ENCODE results near the gene KHDRBS1.
A peak's percentile ranks its signal among the peaks of the same experiment; 100 is the strongest.
"Not testable (repeated sequence)": the region's sequence is repeated elsewhere in the genome, so short reads cannot be mapped to it uniquely, and the experiment has no call there.

The KHDRBS1 gene

GRCh38 chr1:32065613-32066488 lies 52.2 kb downstream of the KHDRBS1 start:
- not testable (repeated sequence) for H3K9ac ChIP-seq (ENCODE audit: low read length); H3K9me3 ChIP-seq (ENCODE audit: control insufficient read depth, insufficient read depth, low read depth, low read length); H3K4me3 ChIP-seq (ENCODE audit: low read depth, low read length); H3K27ac ChIP-seq (ENCODE audit: low read depth, low read length); H3K27me3 ChIP-seq (ENCODE audit: control insufficient read depth, insufficient read depth, low read length)
- Histone ChIP-seq H3K36me3 (ENCODE audit: control insufficient read depth, insufficient read depth, low read length) (peaks cover 22% of the 10 kb centered on the region), H3K4me1 (ENCODE audit: control insufficient read depth, insufficient read depth, low read length) (peaks cover 34% of the 10 kb centered on the region)

GRCh38 chr1:32066489-32066873 lies 52.8 kb downstream of the KHDRBS1 start:
- Histone ChIP-seq H3K9ac (ENCODE audit: low read length) (no peak overlapping the region), H3K4me3 (ENCODE audit: low read depth, low read length) (no peak overlapping the region), H3K27ac (ENCODE audit: low read depth, low read length) (no peak overlapping the region), H3K4me1 (ENCODE audit: control insufficient read depth, insufficient read depth, low read length) (peaks cover 30% of the 10 kb centered on the region), H3K9me3 (ENCODE audit: control insufficient read depth, insufficient read depth, low read depth, low read length) (no peaks in the 10 kb centered on the region), H3K27me3 (ENCODE audit: control insufficient read depth, insufficient read depth, low read length) (no peaks in the 10 kb centered on the region), H3K36me3 (ENCODE audit: control insufficient read depth, insufficient read depth, low read length) (peaks cover 16% of the 10 kb centered on the region)

DNA sequence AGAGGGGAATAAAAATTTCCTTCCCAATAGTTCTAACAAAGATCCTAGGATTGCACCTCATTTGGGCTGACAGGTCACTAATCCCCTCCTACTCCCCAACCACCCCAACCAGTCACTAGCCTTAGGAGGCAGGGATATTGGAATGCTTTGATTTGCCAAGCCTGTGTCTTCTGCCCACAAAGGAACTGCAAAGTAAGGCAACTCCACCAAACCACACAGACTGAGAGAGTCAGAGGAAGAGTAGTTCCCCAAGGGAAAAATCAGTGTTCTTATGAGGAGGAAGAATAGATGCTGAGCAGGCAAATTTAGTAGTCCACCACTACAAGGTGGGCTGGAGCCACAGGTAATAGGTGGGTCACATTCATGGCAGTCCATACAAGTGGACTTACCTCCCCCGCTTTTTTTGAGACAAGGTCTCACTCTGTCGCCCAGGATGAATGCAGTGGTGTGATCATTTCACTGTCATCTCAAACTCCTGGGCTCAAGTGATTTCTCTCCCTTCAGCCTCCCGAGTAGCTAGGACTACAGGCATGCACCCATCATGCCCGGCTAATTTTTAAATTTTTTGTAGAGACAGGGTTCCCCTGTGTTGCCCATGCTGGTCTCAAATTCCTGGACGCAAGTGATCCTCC lies 55.4 kb downstream of the KHDRBS1 start:
- Histone ChIP-seq H3K4me1 (ENCODE audit: control insufficient read depth, insufficient read depth, low read length) (peaks cover 20% of the 10 kb centered on the region), H3K4me3 (ENCODE audit: low read depth, low read length) (no peak overlapping the region), H3K27me3 (ENCODE audit: control insufficient read depth, insufficient read depth, low read length) (no peaks in the 10 kb centered on the region), H3K9me3 (ENCODE audit: control insufficient read depth, insufficient read depth, low read depth, low read length) (no peaks in the 10 kb centered on the region), H3K27ac (ENCODE audit: low read depth, low read length) (no peak overlapping the region), H3K36me3 (ENCODE audit: control insufficient read depth, insufficient read depth, low read length) (no peaks in the 10 kb centered on the region), H3K9ac (ENCODE audit: low read length) (no peak overlapping the region)

- peaks cover 20% of the 10 kb centered on the region for H3K4me1 ChIP-seq (ENCODE audit: control insufficient read depth, insufficient read depth, low read length)
- H3K9ac ChIP-seq (ENCODE audit: low read length): peak overlapping the region; percentile 92
- no peaks in the 10 kb centered on the region for H3K27me3 ChIP-seq (ENCODE audit: control insufficient read depth, insufficient read depth, low read length)
- H3K36me3 ChIP-seq (ENCODE audit: control insufficient read depth, insufficient read depth, low read length): peaks cover 21% of the 10 kb centered on the region
- peak overlapping the region; percentile 97 for H3K4me3 ChIP-seq (ENCODE audit: low read depth, low read length)
- no peaks in the 10 kb centered on the region for H3K9me3 ChIP-seq (ENCODE audit: control insufficient read depth, insufficient read depth, low read depth, low read length)
- H3K27ac ChIP-seq (ENCODE audit: low read depth, low read length): peak overlapping the region; percentile 84; the same call in 1 of the 2 replicates
These were observed 58.3 kb downstream of the KHDRBS1 start for GRCh38 chr1:32071758-32072621.

- Histone ChIP-seq H3K36me3 (ENCODE audit: control insufficient read depth, insufficient read depth, low read length) (peaks cover 29% of the 10 kb centered on the region), H3K27me3 (ENCODE audit: control insufficient read depth, insufficient read depth, low read length) (no peaks in the 10 kb centered on the region), H3K9ac (ENCODE audit: low read length) (peak within 1 kb of the TSS; percentile 92), H3K4me1 (ENCODE audit: control insufficient read depth, insufficient read depth, low read length) (peaks cover 20% of the 10 kb centered on the region), H3K27ac (ENCODE audit: low read depth, low read length) (peak within 1 kb of the TSS; percentile 84), H3K9me3 (ENCODE audit: control insufficient read depth, insufficient read depth, low read depth, low read length) (no peaks in the 10 kb centered on the region), H3K4me3 (ENCODE audit: low read depth, low read length) (peak within 1 kb of the TSS; percentile 97)
These were observed 59.1 kb downstream of the KHDRBS1 start, which contains the start of gene TMEM39B for GRCh38 chr1:32072622-32073298. Gene TMEM39B (plus strand): TSS chr1:32072939. CDS start chr1:32073048, 109 bp downstream.

GRCh38 chr1:32073299-32074229 lies 59.9 kb downstream of the KHDRBS1 start:
- no peak overlapping the region for H3K27ac ChIP-seq (ENCODE audit: low read depth, low read length)
- peak overlapping the region; percentile 97 for H3K4me3 ChIP-seq (ENCODE audit: low read depth, low read length)
- no peak overlapping the region for H3K9ac ChIP-seq (ENCODE audit: low read length)
- peaks cover 17% of the 10 kb centered on the region for H3K4me1 ChIP-seq (ENCODE audit: control insufficient read depth, insufficient read depth, low read length)
- peaks cover 37% of the 10 kb centered on the region for H3K36me3 ChIP-seq (ENCODE audit: control insufficient read depth, insufficient read depth, low read length)
- H3K27me3 ChIP-seq (ENCODE audit: control insufficient read depth, insufficient read depth, low read length): no peaks in the 10 kb centered on the region
- no peaks in the 10 kb centered on the region for H3K9me3 ChIP-seq (ENCODE audit: control insufficient read depth, insufficient read depth, low read depth, low read length)

- Histone ChIP-seq H3K9me3 (ENCODE audit: control insufficient read depth, insufficient read depth, low read depth, low read length) (no peaks in the 10 kb centered on the region), H3K4me3 (ENCODE audit: low read depth, low read length) (no peak overlapping the region), H3K27ac (ENCODE audit: low read depth, low read length) (no peak overlapping the region), H3K36me3 (ENCODE audit: control insufficient read depth, insufficient read depth, low read length) (peaks cover 43% of the 10 kb centered on the region), H3K9ac (ENCODE audit: low read length) (no peak overlapping the region), H3K4me1 (ENCODE audit: control insufficient read depth, insufficient read depth, low read length) (peaks cover 8% of the 10 kb centered on the region), H3K27me3 (ENCODE audit: control insufficient read depth, insufficient read depth, low read length) (no peaks in the 10 kb centered on the region)
These were observed 61.2 kb downstream of the KHDRBS1 start for GRCh38 chr1:32074841-32075240.

- H3K36me3 ChIP-seq (ENCODE audit: control insufficient read depth, insufficient read depth, low read length): peaks cover 51% of the 10 kb centered on the region
- H3K27ac ChIP-seq (ENCODE audit: low read depth, low read length): no peak overlapping the region
- H3K27me3 ChIP-seq (ENCODE audit: control insufficient read depth, insufficient read depth, low read length): no peaks in the 10 kb centered on the region
- H3K4me1 ChIP-seq (ENCODE audit: control insufficient read depth, insufficient read depth, low read length): no peaks in the 10 kb centered on the region
- H3K9me3 ChIP-seq (ENCODE audit: control insufficient read depth, insufficient read depth, low read depth, low read length): no peaks in the 10 kb centered on the region
- H3K4me3 ChIP-seq (ENCODE audit: low read depth, low read length): no peak overlapping the region
- H3K9ac ChIP-seq (ENCODE audit: low read length): no peak overlapping the region
These were observed 63.8 kb downstream of the KHDRBS1 start for GRCh38 chr1:32077451-32077850.

GRCh38 chr1:32082022-32082421 lies 68.4 kb downstream of the KHDRBS1 start:
- Histone ChIP-seq H3K27ac (ENCODE audit: low read depth, low read length) (no peak overlapping the region), H3K27me3 (ENCODE audit: control insufficient read depth, insufficient read depth, low read length) (no peaks in the 10 kb centered on the region), H3K9ac (ENCODE audit: low read length) (no peak overlapping the region), H3K4me1 (ENCODE audit: control insufficient read depth, insufficient read depth, low read length) (no peaks in the 10 kb centered on the region), H3K4me3 (ENCODE audit: low read depth, low read length) (no peak overlapping the region), H3K36me3 (ENCODE audit: control insufficient read depth, insufficient read depth, low read length) (peaks cover 48% of the 10 kb centered on the region), H3K9me3 (ENCODE audit: control insufficient read depth, insufficient read depth, low read depth, low read length) (no peaks in the 10 kb centered on the region)

DNA sequence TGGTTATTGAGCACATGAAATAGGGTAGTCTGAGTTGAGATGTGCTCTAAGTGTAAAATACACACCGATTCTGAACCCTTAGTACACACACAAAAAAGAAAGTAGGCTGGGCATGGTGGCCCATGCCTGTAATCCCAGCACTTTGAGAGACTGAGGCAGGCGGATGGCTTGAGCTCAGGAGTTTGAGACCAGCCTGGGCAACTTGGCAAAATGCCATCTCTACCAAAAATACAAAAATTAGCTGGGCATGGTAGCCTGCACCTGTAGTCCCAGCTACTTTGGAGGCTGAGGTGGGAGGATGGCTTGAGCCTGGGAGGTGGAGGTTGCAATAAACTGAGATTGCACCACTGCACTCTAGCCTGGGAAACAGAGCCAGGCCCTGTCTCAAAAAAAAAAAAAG lies 72.7 kb downstream of the KHDRBS1 start:
- not testable (repeated sequence) for H3K27me3 ChIP-seq (ENCODE audit: control insufficient read depth, insufficient read depth, low read length); H3K9ac ChIP-seq (ENCODE audit: low read length); H3K27ac ChIP-seq (ENCODE audit: low read depth, low read length); H3K9me3 ChIP-seq (ENCODE audit: control insufficient read depth, insufficient read depth, low read depth, low read length); H3K4me3 ChIP-seq (ENCODE audit: low read depth, low read length); H3K4me1 ChIP-seq (ENCODE audit: control insufficient read depth, insufficient read depth, low read length)
- H3K36me3 ChIP-seq (ENCODE audit: control insufficient read depth, insufficient read depth, low read length): peaks cover 32% of the 10 kb centered on the region
